HG03565 (cell line): Measurements from ENCODE around the gene CBX4.

ENCODE experiments used
- ATAC-seq: cut with Tn5 transposase; IDR thresholded peaks from one replicate; pipeline ENCODE4 v1.9.1; 2021; ENCODE audit warnings: mild to moderate bottlenecking, moderate library complexity; ENCODE audit not compliant: unreplicated experiment

Gene CBX4

DNA sequence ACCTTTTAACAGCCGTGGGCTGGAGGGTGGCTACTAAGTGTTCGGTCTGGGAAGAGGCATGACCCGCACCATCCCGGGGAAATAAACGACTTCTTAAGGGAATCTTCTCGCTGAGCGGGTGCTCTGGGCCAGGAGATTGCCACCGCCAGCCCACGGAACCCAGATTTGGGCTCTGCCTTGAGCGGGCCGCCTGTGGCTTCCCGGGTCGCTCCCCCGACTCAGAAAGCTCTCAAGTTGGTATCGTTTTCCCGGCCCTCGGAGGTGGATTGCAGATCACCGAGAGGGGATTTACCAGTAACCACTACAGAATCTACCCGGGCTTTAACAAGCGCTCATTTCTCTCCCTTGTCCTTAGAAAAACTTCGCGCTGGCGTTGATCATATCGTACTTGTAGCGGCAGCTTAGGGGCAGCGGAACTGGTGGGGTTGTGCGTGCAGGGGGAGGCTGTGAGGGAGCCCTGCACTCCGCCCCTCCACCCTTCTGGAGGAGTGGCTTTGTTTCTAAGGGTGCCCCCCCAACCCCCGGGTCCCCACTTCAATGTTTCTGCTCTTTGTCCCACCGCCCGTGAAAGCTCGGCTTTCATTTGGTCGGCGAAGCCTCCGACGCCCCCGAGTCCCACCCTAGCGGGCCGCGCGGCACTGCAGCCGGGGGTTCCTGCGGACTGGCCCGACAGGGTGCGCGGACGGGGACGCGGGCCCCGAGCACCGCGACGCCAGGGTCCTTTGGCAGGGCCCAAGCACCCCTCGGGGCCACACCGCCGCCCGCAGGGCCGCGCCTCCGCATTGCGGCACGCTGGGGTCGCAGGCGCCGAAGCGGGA is 3.6 kb upstream of the CBX4 start:
- ATAC-seq, result no peak

DNA sequence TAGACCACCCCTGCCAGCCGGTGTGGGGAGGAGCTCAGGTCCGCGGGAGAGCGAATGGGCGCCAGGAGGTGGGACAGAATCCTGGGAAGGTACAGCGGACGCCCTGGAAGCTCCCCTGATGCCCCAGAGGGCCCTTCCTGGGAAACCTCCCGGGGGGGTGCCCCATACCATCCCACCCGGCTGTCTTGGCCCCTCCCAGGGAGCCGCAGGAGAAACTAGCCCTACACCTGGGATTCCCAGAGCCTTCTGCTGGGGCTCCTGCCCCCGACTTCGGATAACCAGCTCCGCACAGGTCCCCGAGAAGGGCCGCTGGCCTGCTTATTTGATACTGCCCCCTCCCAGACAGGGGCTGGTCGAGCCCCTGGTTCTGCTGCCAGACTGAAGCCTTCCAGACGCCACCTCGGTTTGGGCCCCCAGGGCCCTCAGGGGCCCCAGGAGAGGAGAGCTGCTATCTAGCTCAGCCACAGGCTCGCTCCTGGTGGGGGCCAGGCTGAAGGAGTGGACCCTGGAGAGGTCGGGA is 3.0 kb upstream of the CBX4 start:
- no peak for ATAC-seq

DNA sequence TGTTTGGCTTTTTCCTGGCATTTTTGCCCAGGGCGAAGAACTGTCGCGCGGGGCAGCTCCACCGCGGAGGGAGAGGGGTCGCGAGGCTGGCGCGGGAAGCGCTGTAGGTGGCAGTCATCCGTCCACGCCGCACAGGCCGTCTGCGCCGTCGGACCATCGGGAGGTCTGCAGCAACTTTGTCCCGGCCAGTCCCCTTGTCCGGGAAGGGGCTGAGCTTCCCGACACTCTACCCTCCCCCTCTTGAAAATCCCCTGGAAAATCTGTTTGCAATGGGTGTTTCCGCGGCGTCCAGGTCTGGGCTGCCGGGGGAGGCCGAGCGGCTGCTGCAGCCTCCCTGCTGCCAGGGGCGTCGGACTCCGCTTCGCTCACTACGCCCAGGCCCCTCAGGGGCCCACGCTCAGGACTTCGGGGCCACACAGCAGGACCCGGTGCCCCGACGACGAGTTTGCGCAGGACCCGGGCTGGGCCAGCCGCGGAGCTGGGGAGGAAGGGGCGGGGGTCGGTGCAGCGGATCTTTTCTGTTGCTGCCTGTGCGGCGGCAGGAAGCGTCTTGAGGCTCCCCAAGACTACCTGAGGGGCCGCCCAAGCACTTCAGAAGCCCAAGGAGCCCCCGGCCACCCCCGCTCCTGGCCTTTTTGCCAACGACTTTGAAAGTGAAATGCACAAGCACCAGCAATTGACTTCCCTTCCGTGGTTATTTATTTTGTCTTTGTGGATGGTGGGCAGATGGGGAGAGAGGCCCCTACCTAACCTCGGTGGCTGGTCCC is 2.3 kb upstream of the CBX4 start:
- ATAC-seq, result no peak

DNA sequence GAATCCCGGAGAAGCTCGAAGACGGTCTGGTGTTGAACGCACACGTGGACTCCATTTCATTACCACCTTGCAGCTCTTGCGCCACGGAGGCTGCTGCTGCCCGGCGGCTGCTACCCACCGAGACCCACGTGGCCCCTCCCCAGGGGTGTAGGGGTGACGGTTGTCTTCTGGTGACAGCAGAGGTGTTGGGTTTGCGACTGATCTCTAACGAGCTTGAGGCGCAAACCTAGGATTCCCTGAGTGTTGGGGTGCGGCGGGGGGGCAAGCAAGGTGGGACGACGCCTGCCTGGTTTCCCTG is 1.7 kb upstream of the CBX4 start:
- ATAC-seq, result no peak

DNA sequence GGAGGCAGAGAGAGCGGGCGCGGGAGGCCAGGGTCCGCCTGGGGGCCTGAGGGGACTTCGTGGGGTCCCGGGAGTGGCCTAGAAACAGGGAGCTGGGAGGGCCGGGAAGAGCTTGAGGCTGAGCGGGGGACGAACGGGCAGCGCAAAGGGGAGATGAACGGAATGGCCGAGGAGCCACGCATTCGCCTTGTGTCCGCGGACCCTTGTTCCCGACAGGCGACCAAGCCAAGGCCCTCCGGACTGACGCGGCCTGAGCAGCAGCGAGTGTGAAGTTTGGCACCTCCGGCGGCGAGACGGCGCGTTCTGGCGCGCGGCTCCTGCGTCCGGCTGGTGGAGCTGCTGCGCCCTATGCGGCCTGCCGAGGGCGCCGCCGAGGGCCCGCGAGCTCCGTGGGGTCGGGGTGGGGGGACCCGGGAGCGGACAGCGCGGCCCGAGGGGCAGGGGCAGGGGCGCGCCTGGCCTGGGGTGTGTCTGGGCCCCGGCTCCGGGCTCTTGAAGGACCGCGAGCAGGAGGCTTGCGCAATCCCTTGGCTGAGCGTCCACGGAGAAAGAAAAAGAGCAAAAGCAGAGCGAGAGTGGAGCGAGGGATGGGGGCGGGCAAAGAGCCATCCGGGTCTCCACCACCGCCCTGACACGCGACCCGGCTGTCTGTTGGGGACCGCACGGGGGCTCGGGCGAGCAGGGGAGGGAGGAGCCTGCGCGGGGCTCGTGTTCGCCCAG is 1.2 kb upstream of the CBX4 start:
- ATAC-seq, result no peak

DNA sequence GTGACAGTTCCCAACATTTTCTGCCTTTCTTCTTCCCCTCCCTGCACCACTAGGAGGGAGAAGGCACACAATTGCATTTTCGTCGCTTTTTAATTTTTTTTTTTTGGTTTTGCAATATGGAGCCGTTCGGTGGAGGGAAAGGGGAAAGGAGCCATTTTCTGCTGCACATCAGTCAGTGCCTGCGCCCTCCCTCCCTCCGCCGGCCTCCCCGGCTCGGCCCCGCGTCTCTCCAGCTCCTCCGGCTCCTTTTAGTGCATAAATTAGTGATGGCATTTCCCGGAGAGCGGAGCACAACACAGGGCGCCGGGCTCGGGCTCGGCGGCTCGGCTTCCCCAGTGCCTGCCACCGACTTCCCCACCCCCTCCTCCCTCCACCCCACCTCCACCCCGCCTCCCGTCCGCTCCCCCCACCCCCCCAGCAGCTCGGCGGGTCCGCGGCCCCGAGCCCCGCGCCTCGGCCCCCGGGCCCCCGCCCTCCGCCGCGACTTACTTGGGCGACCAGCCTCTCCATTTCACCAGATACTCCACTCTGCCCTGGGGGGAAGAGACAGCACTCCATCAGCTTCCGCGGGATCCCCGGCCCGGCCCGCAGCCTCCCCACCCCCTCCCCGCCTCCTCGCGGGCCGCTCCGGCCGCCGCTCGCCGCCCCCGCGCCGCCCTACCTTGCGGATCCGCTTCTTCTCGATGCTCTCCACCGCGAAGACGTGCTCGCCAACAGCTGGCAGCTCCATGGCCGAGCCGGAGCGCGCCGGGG is 542 bp downstream of the CBX4 start:
- peak; percentile 6 for ATAC-seq

DNA sequence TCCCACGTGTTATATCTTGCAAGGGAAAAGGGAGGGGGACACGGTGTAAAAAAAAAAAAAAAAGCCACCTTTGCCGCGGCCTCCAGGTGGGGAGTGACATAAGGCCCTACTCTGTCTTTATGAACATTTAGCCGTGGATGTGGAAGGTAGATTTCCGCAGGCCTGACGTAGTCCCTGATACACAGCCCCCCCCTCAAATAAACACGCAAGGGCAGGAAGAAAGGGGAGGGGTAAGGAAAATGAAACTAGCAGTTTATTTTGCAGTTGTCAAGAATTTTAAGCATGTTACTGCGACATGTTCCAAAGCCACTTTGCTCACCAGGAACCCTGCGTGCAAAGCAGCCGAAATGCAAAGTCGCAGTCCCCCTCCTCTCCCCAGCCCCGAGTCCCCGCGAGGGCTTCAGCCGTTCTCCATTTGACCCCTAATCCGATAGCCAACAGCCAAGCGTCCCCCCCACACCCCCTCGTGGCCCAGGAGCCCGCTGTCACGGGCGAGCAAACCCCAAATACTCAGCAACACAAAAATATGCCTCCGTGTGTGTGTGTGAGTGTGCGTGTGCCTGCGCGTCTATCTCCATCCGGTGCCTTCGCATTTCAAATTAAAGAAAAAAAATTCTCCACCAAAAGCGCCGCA is 1.2 kb downstream of the CBX4 start:
- ATAC-seq, result no peak

DNA sequence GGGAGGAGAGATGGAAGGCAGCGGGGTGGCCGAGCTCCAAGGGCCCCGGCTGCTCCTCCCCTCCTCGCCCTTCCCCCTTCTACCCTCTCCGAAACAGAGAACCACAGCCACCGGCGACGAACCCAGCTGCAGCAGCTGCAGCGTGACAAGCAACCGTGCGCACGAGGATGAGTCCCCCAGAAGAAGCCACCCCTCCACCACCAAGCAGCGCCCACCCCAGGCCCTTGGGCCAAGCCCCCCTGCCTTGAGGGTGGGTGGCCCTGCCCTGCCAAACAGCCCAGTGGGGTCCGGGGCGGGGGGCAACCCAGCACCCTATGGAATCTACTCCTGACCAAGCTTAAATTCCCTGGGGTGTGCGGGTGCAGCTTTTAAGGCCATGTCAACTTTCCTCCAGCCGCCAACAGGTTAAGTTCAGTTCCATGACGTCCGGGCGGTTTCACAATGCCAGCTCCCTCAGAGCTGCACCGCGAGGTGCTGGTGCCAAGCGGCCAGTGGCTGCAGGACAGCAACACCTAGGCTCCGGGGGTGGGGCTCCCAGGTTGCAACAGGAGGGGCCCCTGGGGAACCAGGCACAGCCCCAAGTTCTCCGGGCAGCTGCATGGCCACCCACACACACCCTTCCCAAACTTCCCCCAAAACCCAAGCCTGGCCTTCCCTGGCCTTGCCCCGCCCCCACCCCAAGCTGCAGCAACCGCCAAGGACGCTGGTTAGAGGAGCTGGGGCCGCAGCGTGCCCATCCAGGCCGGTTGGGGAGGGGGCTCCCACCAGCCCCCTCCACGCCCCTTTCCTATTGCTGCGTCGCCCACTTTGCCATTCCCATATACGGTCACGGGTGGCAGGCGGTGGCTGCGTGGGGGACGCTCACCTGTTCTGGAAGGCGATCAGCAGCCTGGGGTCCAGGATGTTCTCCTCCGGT is 2.0 kb downstream of the CBX4 start:
- no peak for ATAC-seq

DNA sequence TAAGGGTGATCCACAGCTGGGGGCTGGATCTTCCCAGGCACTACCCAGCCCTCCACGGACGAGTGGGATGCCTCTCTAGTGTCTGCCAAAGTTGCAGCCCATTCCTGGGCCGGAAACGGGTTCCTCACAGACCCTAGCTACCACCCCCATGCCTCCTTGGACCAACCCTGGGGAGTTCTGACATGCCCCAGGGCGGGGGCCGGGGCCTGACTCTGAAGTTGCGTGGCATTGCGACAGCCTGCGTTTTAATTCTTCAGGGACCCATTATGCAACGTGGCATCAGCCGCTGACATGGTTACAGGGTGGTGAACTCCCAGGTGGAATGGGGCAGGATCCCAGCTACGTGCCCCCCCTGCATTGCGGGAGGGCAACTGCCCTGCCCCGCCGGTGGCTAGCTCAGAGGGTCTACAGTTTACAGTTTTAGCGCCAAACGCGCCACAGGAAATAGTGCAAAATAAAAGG is 2.7 kb downstream of the CBX4 start:
- no peak for ATAC-seq

DNA sequence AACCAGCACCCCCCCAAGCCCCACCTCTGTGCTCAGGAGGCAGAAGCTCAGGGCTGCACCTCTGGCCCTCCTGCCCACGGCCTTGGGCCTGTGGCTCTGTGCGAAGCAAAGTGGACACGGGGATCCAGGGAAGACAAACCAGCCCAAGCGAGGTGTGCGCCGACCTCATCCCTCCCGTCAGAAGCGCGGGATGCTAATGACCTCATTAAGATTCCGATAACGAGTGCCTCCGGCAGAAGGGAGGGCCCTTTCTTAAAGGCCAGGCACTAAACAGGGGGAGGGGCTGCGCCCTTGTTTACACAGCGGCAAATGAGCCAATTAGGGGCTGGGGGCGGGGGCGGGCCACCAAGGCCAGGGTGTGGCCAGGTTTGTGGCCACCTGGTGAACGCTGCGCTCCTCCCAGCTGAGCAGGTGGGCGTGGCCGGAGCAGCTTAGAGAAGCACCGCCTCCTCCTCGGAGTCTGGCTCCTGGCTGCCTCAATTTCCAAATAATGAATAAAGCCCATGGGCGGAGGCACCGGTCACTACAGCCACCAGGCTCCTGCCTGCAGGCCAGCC is 3.2 kb downstream of the CBX4 start:
- no peak for ATAC-seq

DNA sequence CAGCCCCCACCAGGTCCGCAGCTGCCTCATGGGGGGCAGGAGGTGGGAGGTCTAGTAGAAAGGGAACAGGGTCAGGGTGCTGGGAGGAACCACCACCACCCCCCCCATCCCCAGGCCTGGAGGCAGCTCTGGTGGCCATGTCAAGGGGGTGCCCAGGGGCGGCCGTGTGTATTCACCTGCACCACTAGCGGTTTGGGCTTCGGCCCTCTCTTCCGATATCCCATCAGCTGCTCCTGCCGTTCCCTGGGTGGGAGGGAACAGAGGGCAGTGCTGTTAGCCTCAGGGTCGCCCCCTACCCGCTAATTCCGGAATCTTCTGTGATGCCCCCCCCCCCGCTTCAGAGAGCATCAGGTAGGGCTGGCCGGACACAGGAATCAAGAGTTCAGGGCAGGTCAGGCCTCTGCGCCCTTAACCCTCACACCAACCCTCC is 3.8 kb downstream of the CBX4 start:
- ATAC-seq, result no peak

DNA sequence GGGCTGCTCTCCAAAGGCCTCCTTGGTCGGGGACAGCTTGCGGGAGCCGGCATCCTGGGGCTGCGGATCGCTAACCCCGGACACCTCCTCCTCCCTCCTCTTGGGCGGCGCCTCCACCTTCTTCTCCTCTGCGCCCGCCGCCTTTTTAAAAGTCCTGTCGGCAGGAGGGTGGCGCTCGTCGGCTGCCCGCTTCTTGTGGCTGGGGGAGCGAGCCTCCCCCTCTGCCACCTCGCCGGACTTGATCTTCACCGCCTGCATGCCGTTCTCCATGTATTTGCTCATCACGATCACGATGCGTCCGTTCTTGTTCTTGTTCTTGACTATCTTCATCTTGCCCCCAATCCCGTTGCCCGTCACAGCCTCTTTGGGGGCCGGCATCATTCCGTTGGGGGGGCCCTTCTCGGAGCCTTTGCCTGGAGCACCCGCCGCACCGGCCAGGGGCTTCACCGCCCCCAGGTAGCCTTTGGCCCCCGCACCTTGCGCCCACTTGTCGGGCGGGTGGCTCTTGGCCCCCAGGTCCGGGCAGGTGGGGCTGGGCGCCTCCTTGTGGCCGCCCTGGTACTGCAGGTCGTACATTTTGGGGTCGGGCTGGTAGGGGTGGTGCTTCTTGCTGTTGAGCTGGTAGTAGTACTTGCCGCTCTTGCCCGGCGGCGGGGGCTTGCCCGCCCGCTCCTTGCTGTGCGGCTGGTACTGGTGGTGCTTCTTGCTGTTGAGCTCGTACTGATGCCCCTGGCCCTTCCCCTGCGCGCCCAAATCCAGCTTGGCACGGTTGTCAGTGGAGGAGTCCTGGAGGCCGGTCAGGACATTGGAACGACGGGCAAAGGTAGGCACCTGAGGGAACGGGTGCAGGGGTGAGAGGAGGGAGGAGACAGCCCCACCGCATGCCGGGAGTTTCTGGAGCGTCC is 4.4 kb downstream of the CBX4 start:
- ATAC-seq, result no peak

DNA sequence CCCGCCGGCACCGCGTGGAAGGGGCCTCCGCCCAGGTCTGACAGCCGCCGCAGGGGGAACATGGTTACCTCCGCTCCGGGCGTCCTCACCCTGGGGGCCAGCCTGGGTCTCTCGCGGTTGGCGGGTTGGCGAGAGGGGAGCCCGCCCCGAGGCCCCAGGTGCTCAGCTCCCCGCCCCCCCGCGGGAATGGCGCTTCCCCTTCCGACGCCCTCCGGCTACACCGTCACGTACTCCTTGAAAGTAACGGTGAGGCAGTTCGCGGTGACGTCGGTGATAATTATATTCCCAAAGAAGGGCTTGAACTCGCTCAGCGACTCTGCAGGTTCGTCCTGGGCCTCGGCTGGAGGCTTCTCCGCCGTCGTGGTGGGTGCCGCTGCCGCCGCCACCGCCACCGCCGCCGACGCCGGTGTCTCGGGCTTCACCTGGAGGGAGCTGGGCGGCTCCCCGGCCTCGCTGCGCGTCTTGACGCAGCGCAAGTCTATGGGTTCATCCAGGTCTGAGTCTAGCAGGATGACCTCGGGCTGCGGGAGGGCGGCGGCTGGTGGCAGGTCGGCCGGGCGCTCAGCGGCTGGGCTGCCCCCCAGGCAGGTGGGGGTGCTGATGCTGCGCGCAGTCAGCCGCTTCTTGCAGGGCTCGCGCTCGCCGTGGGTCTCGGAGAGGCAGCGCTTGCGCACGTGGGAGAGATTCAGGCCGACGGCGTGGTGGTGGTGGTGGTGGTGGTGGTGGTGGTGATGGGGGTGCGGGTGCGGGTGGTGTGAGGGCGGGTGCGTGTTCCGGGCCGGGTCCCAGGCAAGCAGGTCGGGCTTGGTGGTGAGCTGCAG is 5.3 kb downstream of the CBX4 start:
- ATAC-seq, result no peak

DNA sequence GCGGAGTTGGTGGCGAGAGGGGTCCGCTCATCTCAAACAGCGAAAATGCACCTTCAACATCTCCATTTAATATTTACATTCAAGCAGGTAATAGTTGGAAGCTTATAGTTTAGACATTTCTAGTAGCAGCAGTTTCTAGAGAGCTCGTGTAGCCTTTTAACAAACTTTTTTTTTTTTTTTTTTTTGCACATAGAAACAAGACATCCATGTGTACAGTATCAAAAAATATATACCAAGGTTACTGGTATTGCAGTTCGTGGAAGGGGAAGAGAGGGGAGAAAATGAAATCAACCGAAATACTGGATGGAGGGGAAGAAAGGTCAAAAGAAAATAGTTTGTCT is 6.2 kb downstream of the CBX4 start:
- ATAC-seq, result no peak

DNA sequence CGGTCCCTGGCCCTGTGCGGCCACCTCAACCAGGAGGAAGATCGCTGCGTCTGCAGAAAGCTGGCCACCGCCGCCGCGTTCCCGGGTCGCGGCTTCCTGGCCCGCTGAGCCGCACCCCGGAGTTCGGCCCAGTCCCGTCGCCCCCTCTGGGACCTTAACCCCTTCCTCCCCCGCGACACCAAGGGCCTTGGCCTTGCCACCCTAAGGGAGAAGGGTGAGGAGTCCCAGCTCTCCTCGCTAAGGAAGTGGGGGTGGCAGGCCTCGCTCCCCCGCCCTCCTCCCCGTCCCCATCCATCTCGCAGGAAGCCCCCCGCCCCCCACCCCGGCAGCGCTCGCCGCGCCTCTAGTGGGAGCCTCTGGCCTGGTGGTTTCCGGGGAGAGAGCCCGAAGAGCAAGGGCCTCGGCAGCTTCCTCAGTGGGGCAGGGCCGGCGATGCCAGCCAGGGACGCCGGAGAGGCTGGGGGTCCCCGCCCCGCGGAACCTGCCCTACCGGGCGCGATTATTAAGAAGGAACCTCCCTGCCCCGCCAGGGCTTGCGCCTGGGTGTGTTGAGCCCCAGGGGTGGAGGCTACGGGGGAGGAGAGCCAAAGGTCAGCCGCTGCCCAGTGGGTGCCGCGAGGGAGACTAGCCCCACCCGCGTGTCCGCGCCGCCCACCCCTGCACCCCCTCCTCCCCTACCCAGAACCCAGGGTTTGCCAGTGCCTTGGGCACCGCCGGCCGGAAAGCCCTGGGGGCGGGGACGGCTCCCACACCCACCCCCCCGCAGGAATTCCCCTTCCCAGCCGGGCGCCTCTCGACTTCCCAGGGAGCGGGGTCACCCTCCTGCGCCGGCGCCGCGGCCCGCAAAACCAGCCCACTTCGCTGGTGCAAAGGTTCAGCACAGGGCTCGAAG is 6.8 kb downstream of the CBX4 start:
- no peak for ATAC-seq
